ENCODE results near the gene CFAP74. TPM values are rescaled to one million over a fixed set of nuclear protein-coding genes. Genes with fewer than 3 reads are reported as not detected.

Gene CFAP74
- polyA plus RNA-seq, 1 donor from 2014 or later = 0.22 TPM

DNA sequence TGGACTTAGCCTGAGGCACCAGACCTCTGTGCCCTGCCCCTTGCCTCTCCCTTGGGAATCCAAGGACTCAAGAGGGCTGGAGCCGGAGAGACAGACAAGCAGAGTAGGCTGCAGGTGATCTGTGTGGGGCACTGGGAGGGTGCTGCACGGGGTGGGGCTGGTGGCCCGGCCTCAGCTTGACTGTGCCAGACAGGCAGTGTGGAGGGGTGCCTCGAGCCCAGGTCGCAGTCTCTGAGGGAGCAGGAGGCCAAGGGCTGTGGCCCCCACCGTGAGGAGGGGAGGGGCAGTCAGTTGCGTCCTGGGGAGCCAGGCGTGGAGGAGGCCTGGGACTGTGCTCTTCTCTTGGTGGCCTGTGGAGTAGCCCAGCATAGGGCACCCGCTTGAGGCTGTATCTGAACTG is 19.6 kb upstream of the CFAP74 start:
- no peak overlapping the region for H3K9ac ChIP-seq (ENCODE audit: low read length)
- no peak for TF ChIP-seq RAD21 (conservative IDR thresholded peaks at IDR 0.05)
- TF ChIP-seq, protein P1, sequence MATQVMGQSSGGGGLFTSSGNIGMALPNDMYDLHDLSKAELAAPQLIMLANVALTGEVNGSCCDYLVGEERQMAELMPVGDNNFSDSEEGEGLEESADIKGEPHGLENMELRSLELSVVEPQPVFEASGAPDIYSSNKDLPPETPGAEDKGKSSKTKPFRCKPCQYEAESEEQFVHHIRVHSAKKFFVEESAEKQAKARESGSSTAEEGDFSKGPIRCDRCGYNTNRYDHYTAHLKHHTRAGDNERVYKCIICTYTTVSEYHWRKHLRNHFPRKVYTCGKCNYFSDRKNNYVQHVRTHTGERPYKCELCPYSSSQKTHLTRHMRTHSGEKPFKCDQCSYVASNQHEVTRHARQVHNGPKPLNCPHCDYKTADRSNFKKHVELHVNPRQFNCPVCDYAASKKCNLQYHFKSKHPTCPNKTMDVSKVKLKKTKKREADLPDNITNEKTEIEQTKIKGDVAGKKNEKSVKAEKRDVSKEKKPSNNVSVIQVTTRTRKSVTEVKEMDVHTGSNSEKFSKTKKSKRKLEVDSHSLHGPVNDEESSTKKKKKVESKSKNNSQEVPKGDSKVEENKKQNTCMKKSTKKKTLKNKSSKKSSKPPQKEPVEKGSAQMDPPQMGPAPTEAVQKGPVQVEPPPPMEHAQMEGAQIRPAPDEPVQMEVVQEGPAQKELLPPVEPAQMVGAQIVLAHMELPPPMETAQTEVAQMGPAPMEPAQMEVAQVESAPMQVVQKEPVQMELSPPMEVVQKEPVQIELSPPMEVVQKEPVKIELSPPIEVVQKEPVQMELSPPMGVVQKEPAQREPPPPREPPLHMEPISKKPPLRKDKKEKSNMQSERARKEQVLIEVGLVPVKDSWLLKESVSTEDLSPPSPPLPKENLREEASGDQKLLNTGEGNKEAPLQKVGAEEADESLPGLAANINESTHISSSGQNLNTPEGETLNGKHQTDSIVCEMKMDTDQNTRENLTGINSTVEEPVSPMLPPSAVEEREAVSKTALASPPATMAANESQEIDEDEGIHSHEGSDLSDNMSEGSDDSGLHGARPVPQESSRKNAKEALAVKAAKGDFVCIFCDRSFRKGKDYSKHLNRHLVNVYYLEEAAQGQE (IDR thresholded peaks at IDR 0.05; ENCODE audit: borderline replicate concordance) = no peak
- no peak for TF ChIP-seq EP300 (conservative IDR thresholded peaks at IDR 0.05; ENCODE audit: poor library complexity, severe bottlenecking)
- no peak for TF ChIP-seq POLR2AphosphoS5 (IDR thresholded peaks at IDR 0.05)
- no peak for TF ChIP-seq TAF1 (IDR thresholded peaks at IDR 0.05; ENCODE audit: low read depth)
- TF ChIP-seq EZH2 (IDR thresholded peaks at IDR 0.05; ENCODE audit: borderline replicate concordance, insufficient read depth, low read length, poor library complexity, severe bottlenecking) = no peak
- no peak for TF ChIP-seq SMC3 (conservative IDR thresholded peaks at IDR 0.05; ENCODE audit: poor library complexity)
- TF ChIP-seq, protein P2, sequence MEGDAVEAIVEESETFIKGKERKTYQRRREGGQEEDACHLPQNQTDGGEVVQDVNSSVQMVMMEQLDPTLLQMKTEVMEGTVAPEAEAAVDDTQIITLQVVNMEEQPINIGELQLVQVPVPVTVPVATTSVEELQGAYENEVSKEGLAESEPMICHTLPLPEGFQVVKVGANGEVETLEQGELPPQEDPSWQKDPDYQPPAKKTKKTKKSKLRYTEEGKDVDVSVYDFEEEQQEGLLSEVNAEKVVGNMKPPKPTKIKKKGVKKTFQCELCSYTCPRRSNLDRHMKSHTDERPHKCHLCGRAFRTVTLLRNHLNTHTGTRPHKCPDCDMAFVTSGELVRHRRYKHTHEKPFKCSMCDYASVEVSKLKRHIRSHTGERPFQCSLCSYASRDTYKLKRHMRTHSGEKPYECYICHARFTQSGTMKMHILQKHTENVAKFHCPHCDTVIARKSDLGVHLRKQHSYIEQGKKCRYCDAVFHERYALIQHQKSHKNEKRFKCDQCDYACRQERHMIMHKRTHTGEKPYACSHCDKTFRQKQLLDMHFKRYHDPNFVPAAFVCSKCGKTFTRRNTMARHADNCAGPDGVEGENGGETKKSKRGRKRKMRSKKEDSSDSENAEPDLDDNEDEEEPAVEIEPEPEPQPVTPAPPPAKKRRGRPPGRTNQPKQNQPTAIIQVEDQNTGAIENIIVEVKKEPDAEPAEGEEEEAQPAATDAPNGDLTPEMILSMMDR (IDR thresholded peaks at IDR 0.05; ENCODE audit: poor library complexity, severe bottlenecking) = no peak
- no peak for TF ChIP-seq MXI1 (conservative IDR thresholded peaks at IDR 0.05; ENCODE audit: poor library complexity, severe bottlenecking)
- H4K20me1 ChIP-seq (ENCODE audit: insufficient read depth) = no peaks in the 10 kb centered on the region
- no peaks in the 10 kb centered on the region for H3F3A ChIP-seq (ENCODE audit: insufficient read depth, low read length, poor library complexity, severe bottlenecking)
- no peaks in the 10 kb centered on the region for H3K9me2 ChIP-seq (ENCODE audit: insufficient read depth, low read length)
- no peak overlapping the region for H3K4me3 ChIP-seq (ENCODE audit: low read length)
- H3K36me3 ChIP-seq (ENCODE audit: insufficient read depth, low read length) = no peaks in the 10 kb centered on the region
- no peak overlapping the region for H3K27ac ChIP-seq (ENCODE audit: low read length)
- peaks cover 25% of the 10 kb centered on the region for H3K27me3 ChIP-seq (ENCODE audit: insufficient read depth, low read depth, low read length)
- H3K9me3 ChIP-seq (ENCODE audit: low read length) = no peaks in the 10 kb centered on the region
- H2AFZ ChIP-seq (ENCODE audit: low read depth, low read length) = no peak overlapping the region
- no peaks in the 10 kb centered on the region for H3K79me2 ChIP-seq (replicated peaks; ENCODE audit: insufficient read depth, low read length)
- no peak overlapping the region for H3K4me2 ChIP-seq (ENCODE audit: low read length)

DNA sequence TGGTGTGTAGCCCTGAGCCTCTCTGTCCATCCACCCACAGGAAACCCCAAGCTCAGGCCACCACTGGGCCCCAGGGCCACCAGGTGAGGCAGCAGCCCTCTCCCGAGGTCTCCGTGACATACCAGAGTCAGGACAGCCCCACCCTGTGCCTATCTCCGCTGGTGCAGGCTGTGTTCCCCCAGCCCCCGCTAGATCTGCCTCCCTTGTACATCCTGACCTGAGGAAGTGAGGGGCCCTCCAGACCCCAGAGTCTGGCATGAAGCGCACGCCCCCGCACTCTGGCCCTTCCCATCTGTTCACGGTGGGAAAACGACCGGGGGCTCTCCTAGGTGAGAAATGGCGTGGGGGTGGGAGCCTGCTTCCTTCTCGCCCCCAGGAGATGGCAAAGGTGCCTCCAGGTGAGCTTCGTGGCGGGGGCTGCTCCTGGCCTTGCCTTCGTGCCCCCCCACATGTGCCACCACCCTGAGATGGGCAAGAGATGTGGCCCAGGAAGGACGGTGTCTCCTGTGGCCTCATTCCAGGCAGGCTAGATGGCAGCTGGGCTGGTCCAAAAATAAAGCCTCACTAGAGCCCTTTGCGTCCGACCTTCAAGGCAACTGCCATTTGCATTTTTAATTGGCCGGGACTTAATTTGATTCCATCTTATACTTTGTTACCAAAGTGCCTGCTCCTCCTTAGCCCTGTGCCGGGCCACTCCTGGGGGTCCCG is 18.6 kb upstream of the CFAP74 start:
- H3K27ac ChIP-seq (ENCODE audit: low read length) = no peak overlapping the region
- H3K4me3 ChIP-seq (ENCODE audit: low read length) = no peak overlapping the region

More for the DNA sequence above, 18.6 kb upstream of the CFAP74 start:
- Histone ChIP-seq H3K36me3 (ENCODE audit: insufficient read depth, low read length) (no peaks in the 10 kb centered on the region), H3F3A (ENCODE audit: insufficient read depth, low read length, poor library complexity, severe bottlenecking) (no peaks in the 10 kb centered on the region), H3K4me2 (ENCODE audit: low read length) (no peak overlapping the region), H3K9ac (ENCODE audit: low read length) (no peak overlapping the region), H3K9me2 (ENCODE audit: insufficient read depth, low read length) (no peaks in the 10 kb centered on the region), H3K27me3 (ENCODE audit: insufficient read depth, low read depth, low read length) (peaks cover 25% of the 10 kb centered on the region), H3K9me3 (ENCODE audit: low read length) (no peaks in the 10 kb centered on the region), H4K20me1 (ENCODE audit: insufficient read depth) (no peaks in the 10 kb centered on the region), H3K79me2 (replicated peaks; ENCODE audit: insufficient read depth, low read length) (no peaks in the 10 kb centered on the region), H2AFZ (ENCODE audit: low read depth, low read length) (no peak overlapping the region)
- TF ChIP-seq, protein P2 (IDR thresholded peaks at IDR 0.05; ENCODE audit: poor library complexity, severe bottlenecking) = no peak
- TF ChIP-seq EZH2 (IDR thresholded peaks at IDR 0.05; ENCODE audit: borderline replicate concordance, insufficient read depth, low read length, poor library complexity, severe bottlenecking) (no peak), TAF1 (IDR thresholded peaks at IDR 0.05; ENCODE audit: low read depth) (no peak), SMC3 (conservative IDR thresholded peaks at IDR 0.05; ENCODE audit: poor library complexity) (no peak), EP300 (conservative IDR thresholded peaks at IDR 0.05; ENCODE audit: poor library complexity, severe bottlenecking) (no peak)
- TF ChIP-seq, protein P1 (IDR thresholded peaks at IDR 0.05; ENCODE audit: borderline replicate concordance) = no peak

Data from neural cell (in vitro differentiated cells).